GM12878 (cell line): ENCODE measurements around the gene FSHB. TPM values are rescaled to one million over a fixed set of nuclear protein-coding genes. Genes with fewer than 3 reads are reported as not detected.
A peak's percentile ranks its signal among the peaks of the same experiment; 100 is the strongest.

Experiments used
- ASH2L ChIP-seq: fragments of 300-600, 200-600 bp; sonication (generic); IDR thresholded peaks from 2 replicates; pipeline ENCODE4 v1.6.1; 2017; ENCODE audit warnings: low read depth, mild to moderate bottlenecking, borderline replicate concordance
- BCL3 ChIP-seq: IDR thresholded peaks from 2 replicates; pipeline ENCODE4 v1.6.1; 2011; ENCODE audit warnings: borderline replicate concordance, low read depth, mild to moderate bottlenecking, moderate library complexity, low read length; ENCODE audit not compliant: insufficient read depth, poor library complexity, severe bottlenecking
- CBFB ChIP-seq: IDR thresholded peaks from 2 replicates; pipeline ENCODE4 v1.6.1; 2016; ENCODE audit warnings: antibody characterized with exemption, low read depth
- CREB1 ChIP-seq: IDR thresholded peaks from 2 replicates; pipeline ENCODE4 v1.6.1; 2012; ENCODE audit warnings: low read depth, mild to moderate bottlenecking, inconsistent platforms
- IKZF2 ChIP-seq, 2 experiments: fragments of 450-650 bp; IDR thresholded peaks; 2 replicates each; pipeline ENCODE4 v1.6.1; 2017; ENCODE audit warnings: mild to moderate bottlenecking in 2 of 2, moderate library complexity in 2 of 2
- JUNB ChIP-seq: IDR thresholded peaks from 2 replicates; pipeline ENCODE4 v1.6.1; 2016; ENCODE audit warnings: antibody characterized with exemption, mild to moderate bottlenecking
- MTA2 ChIP-seq: fragments of 450-650 bp; IDR thresholded peaks from 2 replicates; pipeline ENCODE4 v1.6.1; 2016; ENCODE audit warnings: low read depth, mild to moderate bottlenecking, moderate library complexity
- MYB ChIP-seq: fragments of 150-350 bp; IDR thresholded peaks from 2 replicates; pipeline ENCODE4 v1.6.1; 2014; ENCODE audit warnings: mild to moderate bottlenecking, low read depth, low read length, borderline replicate concordance
- NBN ChIP-seq: fragments of 450-650 bp; IDR thresholded peaks from 2 replicates; pipeline ENCODE4 v1.6.1; 2016
- NFIC ChIP-seq: IDR thresholded peaks from 2 replicates; pipeline ENCODE4 v1.6.1; 2012; ENCODE audit warnings: low read depth, mild to moderate bottlenecking, inconsistent platforms, low read length, moderate library complexity
- PAX8 ChIP-seq: fragments of 450-650 bp; IDR thresholded peaks from 2 replicates; pipeline ENCODE4 v1.6.1; 2017; ENCODE audit warnings: mild to moderate bottlenecking, moderate library complexity
- PML ChIP-seq: IDR thresholded peaks from 2 replicates; pipeline ENCODE4 v1.6.1; 2012; ENCODE audit warnings: low read length, inconsistent platforms
- POU2F2 ChIP-seq: IDR thresholded peaks from 3 replicates; pipeline ENCODE4 v1.6.1; 2011; ENCODE audit warnings: low read depth, mild to moderate bottlenecking, low read length, borderline replicate concordance
- RCOR1 ChIP-seq: conservative IDR thresholded peaks from 2 replicates; pipeline ENCODE4 v1.6.1; 2012; ENCODE audit warnings: low read depth, low read length, improper control_type of control experiment
- RFX5 ChIP-seq: IDR thresholded peaks from 2 replicates; pipeline ENCODE4 v1.6.1; 2011; ENCODE audit warnings: low read depth, low read length, improper control_type of control experiment
- RUNX3 ChIP-seq: IDR thresholded peaks from 2 replicates; pipeline ENCODE4 v1.6.1; 2012; ENCODE audit warnings: low read length, inconsistent platforms
- SRF ChIP-seq, 2 experiments: IDR thresholded peaks; 2 replicates each; pipeline ENCODE4 v1.6.1; 2011; ENCODE audit warnings: low read depth in 2 of 2, low read length in 2 of 2, mild to moderate bottlenecking in 1 of 2, moderate library complexity in 1 of 2
- ZNF217 ChIP-seq: fragments of 450-650 bp; IDR thresholded peaks from 2 replicates; pipeline ENCODE4 v1.6.1; 2017; ENCODE audit warnings: antibody characterized with exemption, mild to moderate bottlenecking
- polyA plus RNA-seq, 11 experiments: library from polyadenylated mRNA; depleted of rRNA in 4 of 11; unstranded in 6 of 11; stranded (reverse) in 5 of 11; fragments of >200 nt; fragmentation: Nextera tagmentation in 4 of 11; fragmentation: Illumina TruSeq in 1 of 11; extraction: Ambion mirVana in 4 of 11; extraction: Trizol in 1 of 11; gene quantifications; 1 replicate in 1 of 11; 2 replicates in 10 of 11; pipeline versions ENCODE4 v1.2.1 to v1.2.3, GENCODE V29; 2011 to 2016; ENCODE audit warnings: inconsistent platforms in 2 of 11, missing spikeins in 2 of 11, low read depth in 1 of 11
- total RNA-seq, 4 experiments: library from RNA; depleted of rRNA in 3 of 4; stranded (reverse); fragments of >200 nt in 3 of 4; fragmentation: Illumina TruSeq in 1 of 4; extraction: Trizol in 1 of 4; gene quantifications; 2 replicates each; pipeline versions ENCODE4 v1.2.1 to v1.2.3, GENCODE V29; 2013 to 2021
- TF ChIP-seq, protein P1 (sequence below): fragments of 150-350 bp; IDR thresholded peaks from 2 replicates; pipeline ENCODE4 v1.6.1; 2016; ENCODE audit warnings: low read depth, low read length
- TF ChIP-seq, protein P2 (sequence below): IDR thresholded peaks from 2 replicates; pipeline ENCODE4 v1.6.1; 2011; ENCODE audit warnings: borderline replicate concordance, low read depth, mild to moderate bottlenecking, moderate library complexity, mixed read lengths, low read length; ENCODE audit not compliant: insufficient read depth; ENCODE audit errors: extremely low read length
- TF ChIP-seq, protein P3 (sequence below), 3 experiments: IDR thresholded peaks in 2 of 3; conservative IDR thresholded peaks in 1 of 3; 2 replicates each; pipeline ENCODE4 v1.5.1; 2011; ENCODE audit warnings: low read depth in 3 of 3, low read length in 3 of 3, mild to moderate bottlenecking in 3 of 3, control low read depth in 2 of 3, moderate library complexity in 2 of 3, inconsistent platforms in 1 of 3, mixed read lengths in 1 of 3; ENCODE audit not compliant: control insufficient read depth in 2 of 3, insufficient read depth in 1 of 3; ENCODE audit errors: extremely low read depth in 1 of 3
- TF ChIP-seq, protein P4 (sequence below): IDR thresholded peaks from 2 replicates; pipeline ENCODE4 v1.6.1; 2012; ENCODE audit warnings: low read length, inconsistent platforms

FSHB gene
- total and polyA plus RNA-seq, 10 of the 15 experiments (the other 5 are each of a cell fraction or from before 2014, with no cell fraction given), result not detected

DNA sequence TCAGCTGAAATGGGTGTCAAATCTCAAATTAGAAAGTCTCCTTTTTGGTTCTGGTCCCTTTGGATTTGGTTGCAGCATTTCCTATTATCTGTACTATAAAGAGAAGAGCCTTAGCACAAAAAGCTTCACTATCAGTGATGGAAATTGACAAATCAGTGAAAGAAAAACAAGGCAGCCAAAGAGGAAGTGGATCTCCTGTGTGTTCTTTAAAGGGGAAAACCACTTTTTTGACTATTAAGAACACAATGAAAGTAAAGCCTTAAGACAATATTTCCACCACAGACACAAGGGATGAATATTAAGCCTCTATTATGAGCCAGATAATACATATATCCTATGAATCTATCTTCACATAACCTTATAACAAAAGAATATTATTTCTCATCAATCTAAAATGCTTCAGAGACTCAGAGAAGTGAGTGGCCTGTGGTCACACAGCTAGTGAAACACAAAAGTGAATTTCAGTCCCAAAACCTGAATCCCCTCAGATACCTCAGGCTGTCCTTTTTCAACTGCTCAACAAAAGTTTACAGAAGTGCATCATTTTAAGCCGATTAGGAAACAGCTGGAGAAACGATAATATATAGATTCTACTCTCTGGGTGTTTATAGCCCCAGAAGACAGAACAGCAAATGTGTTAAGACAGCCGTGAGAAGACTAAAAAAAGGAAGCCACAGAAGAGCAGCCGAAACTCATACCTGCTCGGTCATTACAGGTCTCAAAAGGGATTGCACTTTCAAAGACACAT is 24.4 kb upstream of the FSHB start (continued):
- TF ChIP-seq, protein P1, sequence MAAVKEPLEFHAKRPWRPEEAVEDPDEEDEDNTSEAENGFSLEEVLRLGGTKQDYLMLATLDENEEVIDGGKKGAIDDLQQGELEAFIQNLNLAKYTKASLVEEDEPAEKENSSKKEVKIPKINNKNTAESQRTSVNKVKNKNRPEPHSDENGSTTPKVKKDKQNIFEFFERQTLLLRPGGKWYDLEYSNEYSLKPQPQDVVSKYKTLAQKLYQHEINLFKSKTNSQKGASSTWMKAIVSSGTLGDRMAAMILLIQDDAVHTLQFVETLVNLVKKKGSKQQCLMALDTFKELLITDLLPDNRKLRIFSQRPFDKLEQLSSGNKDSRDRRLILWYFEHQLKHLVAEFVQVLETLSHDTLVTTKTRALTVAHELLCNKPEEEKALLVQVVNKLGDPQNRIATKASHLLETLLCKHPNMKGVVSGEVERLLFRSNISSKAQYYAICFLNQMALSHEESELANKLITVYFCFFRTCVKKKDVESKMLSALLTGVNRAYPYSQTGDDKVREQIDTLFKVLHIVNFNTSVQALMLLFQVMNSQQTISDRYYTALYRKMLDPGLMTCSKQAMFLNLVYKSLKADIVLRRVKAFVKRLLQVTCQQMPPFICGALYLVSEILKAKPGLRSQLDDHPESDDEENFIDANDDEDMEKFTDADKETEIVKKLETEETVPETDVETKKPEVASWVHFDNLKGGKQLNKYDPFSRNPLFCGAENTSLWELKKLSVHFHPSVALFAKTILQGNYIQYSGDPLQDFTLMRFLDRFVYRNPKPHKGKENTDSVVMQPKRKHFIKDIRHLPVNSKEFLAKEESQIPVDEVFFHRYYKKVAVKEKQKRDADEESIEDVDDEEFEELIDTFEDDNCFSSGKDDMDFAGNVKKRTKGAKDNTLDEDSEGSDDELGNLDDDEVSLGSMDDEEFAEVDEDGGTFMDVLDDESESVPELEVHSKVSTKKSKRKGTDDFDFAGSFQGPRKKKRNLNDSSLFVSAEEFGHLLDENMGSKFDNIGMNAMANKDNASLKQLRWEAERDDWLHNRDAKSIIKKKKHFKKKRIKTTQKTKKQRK, result no peak
- TF ChIP-seq NBN, result no peak
- TF ChIP-seq BCL3, result peak; percentile 37
- TF ChIP-seq, protein P2, sequence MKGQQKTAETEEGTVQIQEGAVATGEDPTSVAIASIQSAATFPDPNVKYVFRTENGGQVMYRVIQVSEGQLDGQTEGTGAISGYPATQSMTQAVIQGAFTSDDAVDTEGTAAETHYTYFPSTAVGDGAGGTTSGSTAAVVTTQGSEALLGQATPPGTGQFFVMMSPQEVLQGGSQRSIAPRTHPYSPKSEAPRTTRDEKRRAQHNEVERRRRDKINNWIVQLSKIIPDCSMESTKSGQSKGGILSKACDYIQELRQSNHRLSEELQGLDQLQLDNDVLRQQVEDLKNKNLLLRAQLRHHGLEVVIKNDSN, result no peak
- TF ChIP-seq SRF (IDR thresholded peaks at IDR 0.05; ENCODE audit: low read depth in 2 of 2, low read length in 2 of 2), result no peak
- peak; percentile 62 for TF ChIP-seq MTA2
- 0 out of 2 replicates have a peak, but pooled peaks have one; percentile 40 for TF ChIP-seq RCOR1
- no peak for TF ChIP-seq ASH2L
- TF ChIP-seq ZNF217, result 0 out of 2 replicates have a peak, but pooled peaks have one; percentile 23
- TF ChIP-seq IKZF2 (IDR thresholded peaks at IDR 0.05), result peak in 1 of 2 experiments; percentile 45; a peak in 1 of 4 replicates
- TF ChIP-seq JUNB, result 0 out of 2 replicates have a peak, but pooled peaks have one; percentile 13
- TF ChIP-seq RFX5, result no peak
- TF ChIP-seq, protein P3, sequence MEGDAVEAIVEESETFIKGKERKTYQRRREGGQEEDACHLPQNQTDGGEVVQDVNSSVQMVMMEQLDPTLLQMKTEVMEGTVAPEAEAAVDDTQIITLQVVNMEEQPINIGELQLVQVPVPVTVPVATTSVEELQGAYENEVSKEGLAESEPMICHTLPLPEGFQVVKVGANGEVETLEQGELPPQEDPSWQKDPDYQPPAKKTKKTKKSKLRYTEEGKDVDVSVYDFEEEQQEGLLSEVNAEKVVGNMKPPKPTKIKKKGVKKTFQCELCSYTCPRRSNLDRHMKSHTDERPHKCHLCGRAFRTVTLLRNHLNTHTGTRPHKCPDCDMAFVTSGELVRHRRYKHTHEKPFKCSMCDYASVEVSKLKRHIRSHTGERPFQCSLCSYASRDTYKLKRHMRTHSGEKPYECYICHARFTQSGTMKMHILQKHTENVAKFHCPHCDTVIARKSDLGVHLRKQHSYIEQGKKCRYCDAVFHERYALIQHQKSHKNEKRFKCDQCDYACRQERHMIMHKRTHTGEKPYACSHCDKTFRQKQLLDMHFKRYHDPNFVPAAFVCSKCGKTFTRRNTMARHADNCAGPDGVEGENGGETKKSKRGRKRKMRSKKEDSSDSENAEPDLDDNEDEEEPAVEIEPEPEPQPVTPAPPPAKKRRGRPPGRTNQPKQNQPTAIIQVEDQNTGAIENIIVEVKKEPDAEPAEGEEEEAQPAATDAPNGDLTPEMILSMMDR (IDR thresholded peaks at IDR 0.05 in 2 of 3, conservative IDR thresholded peaks at IDR 0.05 in 1 of 3; ENCODE audit: control insufficient read depth in 2 of 3, extremely low read depth in 1 of 3, insufficient read depth in 1 of 3, low read depth in 3 of 3, low read length in 3 of 3), result no peak
- no peak for TF ChIP-seq MYB
- TF ChIP-seq PAX8, result no peak
- peak; percentile 75 for TF ChIP-seq RUNX3
- 0 out of 2 replicates have a peak, but pooled peaks have one; percentile 57 for TF ChIP-seq CBFB
- no peak for TF ChIP-seq PML
- TF ChIP-seq NFIC, result peak; percentile 76; the same call in 1 of the 2 replicates
- TF ChIP-seq, protein P4, sequence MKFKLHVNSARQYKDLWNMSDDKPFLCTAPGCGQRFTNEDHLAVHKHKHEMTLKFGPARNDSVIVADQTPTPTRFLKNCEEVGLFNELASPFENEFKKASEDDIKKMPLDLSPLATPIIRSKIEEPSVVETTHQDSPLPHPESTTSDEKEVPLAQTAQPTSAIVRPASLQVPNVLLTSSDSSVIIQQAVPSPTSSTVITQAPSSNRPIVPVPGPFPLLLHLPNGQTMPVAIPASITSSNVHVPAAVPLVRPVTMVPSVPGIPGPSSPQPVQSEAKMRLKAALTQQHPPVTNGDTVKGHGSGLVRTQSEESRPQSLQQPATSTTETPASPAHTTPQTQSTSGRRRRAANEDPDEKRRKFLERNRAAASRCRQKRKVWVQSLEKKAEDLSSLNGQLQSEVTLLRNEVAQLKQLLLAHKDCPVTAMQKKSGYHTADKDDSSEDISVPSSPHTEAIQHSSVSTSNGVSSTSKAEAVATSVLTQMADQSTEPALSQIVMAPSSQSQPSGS, result peak; percentile 43
- no peak for TF ChIP-seq CREB1
- no peak for TF ChIP-seq POU2F2
